Stimulated activated CD8-positive, alpha-beta memory T cell treated with anti-CD3 and anti-CD28 coated beads, Interleukin-12 subunit alpha, Interleukin-12 subunit beta, amount 100 ng/mL, for 1 hour (primary cell): Measurements from ENCODE around the gene ERC2.

Experiments
- DNase-seq: peaks from one replicate; pipeline ENCODE4 v3.0.0-alpha.2; 2020; ENCODE audit warnings: low read depth

ERC2 gene

DNA sequence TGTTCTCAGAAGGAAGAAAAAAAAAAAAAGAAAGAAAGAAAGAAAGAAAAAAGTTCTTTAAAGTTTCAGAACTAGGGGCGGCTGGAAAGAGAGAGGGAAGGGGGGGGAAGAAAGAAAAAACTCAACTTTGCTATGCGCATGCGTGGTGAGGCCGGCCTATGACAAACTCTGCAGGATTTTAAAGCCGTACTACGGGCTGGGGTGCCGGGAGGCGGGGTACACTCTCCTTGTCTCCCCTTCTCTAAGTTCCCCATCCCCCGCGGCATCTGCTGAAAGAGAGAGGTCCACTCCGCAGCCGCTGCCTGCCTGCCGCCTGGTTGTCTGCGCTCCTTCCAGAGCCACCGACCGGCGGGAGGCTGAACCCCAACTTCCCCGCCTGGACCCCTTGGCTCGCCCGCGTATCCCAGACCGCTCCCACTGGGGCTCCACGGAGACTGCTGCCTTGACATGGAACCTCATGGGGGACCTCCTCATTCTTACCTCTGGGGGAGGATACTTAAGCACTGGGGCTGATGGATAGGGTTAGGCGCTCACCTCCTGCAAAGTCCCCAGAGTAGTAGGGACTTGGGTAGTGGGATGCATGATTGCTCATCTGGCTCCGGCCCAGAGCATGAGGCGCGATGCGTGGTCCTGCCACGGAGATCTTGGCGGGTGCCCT is 979.7 kb downstream of the ERC2 start:
- no peak for DNase-seq

DNA sequence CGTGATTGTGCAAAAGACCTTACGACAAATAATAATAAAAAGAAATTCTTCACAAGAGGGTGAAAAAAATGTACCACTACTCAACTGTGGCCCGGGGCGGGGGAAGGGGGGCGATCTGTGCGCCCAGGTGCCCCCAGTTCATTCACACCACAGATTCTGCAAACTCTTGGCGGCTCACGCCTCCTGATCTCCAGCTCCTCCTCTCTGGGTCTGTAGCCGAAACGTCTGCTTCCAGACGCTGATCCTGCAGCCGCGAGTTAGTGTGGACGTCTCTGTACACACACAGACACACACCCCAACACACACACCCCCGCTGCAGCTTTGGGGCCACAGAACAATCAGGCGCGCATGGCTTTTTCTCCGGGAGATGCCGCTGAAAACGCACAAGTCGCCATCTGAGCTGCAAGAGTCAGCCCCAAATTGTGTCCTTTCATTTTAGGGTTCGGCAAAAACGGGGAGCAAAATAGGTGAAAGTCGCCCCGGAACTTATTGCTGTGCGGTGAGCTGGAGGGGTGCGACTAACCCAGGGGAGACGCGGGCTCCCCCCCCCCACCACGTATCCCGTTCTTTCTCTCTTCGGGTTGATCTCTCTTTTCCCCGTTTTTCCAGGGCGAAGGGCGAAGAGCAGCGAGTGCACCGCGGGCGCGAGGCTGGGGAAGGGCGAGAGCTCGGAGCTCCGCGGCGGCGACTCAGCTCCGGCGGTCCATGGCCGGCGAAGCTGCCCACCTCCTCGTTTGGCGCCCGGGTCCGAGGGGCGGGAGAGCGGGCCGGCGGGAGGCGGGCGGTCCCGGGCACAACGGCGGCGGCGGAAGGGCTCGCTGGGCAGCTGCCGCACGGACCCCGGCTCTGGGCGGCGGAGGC is 980.7 kb downstream of the ERC2 start:
- DNase-seq: no peak

DNA sequence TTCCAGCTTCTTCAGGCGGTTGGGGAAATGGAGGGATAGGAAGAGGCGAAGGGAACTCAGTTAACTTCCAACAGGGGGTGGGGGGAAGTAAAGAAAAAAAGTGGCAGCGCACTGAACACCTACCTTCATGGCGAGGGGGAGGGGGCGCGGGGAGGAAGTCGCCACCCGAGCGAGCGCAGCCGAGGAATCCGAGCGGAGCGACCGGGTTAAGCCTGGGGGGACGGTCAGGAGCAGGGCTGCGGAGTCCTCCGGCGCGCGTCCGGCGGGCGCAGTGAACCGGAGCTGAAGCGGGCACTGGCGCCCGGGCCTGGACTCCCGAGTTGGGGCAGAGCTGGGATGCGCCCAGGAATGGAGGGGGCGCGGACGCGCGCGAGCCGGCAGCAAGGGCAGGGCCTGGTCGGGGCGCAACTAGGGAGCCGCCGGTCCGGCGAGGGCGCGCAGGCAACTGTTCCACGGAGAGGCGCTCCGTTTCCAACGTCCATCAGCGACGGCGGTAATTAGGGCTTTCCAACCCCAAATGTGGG is 981.3 kb downstream of the ERC2 start, which contains the start of gene WNT5A:
Gene WNT5A, minus strand, starts transcription at position 450 of the 524 bp plus-strand sequence. Its CDS starts 321 bp downstream, at position 129.
- DNase-seq: no peak

DNA sequence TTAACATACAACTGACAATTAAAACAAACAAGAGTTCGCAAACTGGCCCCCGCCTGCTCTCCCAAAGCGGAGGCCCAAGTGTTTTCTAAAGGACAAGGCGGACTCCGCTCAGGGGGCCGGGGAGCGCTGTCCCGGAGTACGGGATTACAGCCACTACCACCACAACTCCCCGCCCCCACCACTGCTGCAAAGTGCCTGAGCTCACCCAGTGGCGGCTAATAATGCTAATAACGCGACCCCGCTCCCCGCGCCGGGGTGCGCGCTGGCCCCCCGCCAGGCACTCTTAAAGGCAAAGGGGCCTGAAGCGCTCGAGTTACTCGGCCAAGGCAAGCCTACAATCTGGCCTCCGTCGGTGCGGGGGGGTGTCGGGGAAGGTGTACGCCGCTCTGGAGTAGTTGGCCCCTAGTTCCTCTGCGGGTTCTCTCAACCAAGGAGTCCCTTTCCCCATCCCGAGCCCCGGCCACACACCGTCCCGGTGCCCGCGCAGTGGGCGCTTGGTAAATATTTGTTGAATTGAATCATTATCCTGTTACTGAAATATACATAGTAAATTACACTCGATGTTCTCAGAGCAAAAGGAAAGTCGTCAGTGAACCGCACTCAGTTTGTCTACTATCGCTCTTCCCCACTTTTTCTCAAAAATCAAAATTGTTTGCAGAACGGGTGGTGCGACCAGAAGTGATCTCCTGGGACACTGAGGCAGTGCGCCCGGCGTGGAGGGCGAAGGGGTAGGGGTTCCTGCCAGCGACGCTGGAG is 982.0 kb downstream of the ERC2 start:
- DNase-seq: no peak

GRCh38 chr3:55484801-55485791 is 983.2 kb downstream of the ERC2 start:
- DNase-seq: no peak

DNA sequence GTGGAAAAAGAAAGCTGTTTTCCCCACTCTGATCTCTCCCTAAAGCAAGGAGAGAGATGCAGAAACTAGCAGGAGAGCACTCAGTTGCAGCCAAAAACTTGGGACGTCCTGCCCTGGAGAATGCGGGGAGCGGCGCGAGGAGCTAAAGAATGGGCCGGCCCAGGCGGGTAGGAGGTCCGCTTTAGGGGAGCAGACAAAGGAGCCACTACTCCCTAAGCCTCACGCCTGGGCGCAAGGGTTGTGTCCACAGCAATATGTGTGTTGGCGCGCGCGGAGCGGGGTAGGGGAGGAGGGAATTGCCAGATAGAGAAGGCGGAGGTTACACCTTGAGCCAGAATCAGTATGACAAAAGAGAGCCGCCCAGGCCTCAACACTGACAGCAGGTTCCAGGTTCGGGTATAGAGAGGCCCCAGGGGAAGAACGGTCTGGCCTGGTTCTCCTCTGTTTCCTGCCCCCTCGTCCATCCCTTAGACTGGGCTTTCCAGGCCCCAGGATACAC is 984.0 kb downstream of the ERC2 start:
- DNase-seq: no peak

DNA sequence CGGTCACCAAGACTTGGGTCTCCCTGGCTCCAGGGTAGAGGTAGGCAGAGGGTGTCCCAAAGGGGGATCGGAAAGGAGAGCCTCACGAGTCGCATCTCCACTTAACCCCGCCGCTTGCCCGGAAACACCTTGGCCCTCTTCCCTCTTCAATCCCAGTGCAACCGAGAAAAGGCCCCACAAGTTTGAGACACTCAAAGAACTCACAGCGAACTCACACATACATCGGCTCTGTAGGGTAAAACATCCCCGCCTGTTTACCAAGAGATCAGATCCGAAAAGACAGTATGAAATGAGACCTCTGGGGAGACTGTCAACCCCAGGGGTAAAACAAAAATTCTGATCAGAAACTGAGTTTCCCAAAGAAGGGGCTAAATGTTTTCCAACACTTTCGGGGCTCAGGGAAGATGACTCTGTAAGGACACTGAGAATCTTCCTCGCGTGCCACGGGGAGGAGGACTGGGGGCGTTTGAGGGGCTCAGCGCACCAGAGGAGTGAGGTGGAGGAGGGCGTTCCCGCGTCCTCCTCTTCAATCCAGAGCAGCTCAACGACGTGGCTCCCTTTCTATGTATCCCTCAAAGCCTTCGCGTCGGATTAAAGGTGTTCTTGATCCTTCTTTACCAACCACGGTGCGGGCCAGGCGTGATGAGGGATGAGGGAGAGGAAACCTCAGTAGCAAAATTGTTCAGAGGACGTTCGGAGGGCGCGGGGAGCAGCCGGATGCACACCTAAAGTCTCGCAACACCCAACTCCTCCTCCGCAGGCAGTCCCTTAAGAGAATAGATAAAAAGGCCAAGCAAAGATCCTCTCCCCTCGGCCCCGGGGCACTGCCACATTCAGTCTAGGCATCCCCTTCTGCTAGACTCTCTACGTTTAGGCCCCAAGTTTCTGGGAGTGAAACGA is 984.8 kb downstream of the ERC2 start:
- DNase-seq: no peak

- no peak for DNase-seq
Measured at GRCh38 chr3:55482496-55483195, 985.6 kb downstream of the ERC2 start.

GRCh38 chr3:55481744-55482495 is 986.3 kb downstream of the ERC2 start:
- DNase-seq: no peak

- DNase-seq: no peak
Measured at GRCh38 chr3:55480911-55481743, 987.1 kb downstream of the ERC2 start.

GRCh38 chr3:55477306-55478303 is 990.7 kb downstream of the ERC2 start:
- no peak for DNase-seq

DNA sequence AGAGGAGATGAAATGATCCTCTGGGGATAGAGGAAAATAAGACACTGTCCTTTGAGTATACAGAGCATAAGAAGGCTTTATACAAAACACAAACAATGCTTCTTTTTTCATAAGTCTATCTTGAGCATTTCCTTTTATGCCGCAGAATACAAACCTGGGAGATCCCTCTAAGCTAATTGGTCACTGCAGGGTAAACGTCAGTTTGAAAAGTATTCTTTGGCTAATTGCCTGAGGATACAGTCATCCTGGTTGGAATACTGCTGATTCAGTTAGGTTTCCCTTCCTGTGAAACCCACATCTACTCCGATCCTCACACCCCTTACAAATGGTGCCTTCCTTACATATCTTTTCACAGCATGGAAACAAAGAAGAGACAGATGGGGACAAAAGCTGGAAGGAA is 991.8 kb downstream of the ERC2 start:
- no peak for DNase-seq

DNA sequence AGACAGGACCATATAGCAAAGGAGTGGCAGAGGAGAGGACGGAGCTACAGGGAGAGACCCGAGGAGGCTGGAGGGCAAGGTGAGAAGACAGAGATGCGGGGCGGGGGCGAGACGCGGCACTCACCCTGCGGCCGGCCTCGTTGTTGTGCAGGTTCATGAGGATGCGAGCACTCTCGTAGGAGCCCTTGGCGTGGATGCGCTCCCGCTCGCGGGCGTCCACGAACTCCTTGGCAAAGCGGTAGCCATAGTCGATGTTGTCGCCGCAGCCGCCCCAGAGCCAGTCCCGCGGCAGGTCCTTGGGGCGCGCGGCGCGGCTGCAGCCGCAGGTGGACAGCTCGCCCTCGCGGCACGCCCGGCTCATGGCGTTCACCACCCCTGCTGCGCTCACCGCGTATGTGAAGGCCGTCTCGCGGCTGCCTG is 994.0 kb downstream of the ERC2 start:
- no peak for DNase-seq

- DNase-seq: no peak
Measured at GRCh38 chr3:55473788-55474187, 994.5 kb downstream of the ERC2 start.

DNA sequence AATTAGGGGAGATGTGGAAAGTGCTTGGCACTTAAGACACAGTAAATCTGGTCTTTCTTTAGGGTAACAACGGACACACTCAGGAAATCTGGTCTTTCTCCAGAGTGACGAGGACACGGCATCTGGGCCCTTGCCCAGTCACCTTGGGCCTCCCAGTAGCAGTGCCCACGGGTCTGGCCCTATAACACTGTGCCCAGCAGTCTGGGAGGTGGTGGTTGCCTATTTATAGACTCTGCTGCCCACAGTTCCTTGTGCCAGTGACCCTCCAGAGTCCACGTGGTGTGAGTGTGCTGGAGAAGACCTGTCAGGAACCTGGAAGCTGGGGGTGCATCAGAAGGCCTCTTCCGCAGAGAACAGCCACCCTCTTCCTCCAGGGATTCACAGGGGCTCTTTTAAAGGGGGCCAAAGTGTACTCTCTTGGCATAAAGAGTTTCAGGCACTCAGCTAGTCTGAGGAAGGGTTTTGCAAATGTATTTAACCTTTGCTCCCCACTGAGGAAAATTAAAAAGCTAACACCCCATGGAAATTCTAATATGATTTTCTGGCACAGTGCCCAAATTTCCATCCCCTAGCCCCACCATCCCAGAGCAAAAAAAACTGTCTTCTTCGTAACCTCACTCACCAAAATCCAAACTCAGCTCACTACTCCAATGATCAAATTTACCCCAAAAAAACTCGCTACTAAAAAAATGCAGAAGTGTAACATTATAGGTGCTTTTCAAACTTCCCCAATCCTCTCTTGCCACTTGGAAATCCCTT is 996.6 kb downstream of the ERC2 start:
- DNase-seq: no peak

DNA sequence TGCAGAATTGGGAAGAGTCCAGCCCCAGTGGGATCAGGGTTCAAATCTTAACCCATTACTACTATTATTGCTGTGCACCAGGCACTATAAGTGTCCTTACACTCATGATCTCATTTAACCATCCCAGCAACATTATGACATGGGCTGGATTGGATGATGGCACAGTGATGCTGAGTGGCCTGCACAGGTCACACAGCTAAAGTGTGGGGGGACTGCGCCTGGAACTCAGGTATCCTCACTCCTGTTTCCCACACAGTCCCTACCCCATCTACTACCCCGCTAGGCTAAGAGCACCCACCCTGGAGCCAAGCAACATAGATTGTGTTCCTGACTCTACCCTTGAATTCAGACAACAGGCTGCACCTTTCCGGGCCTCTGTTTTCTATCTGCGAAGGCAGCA is 997.2 kb downstream of the ERC2 start:
- no peak for DNase-seq
